HG03460 (cell line): Measurements from ENCODE around the gene CTAGE6.
"Not testable (repeated sequence)": the region's sequence is repeated elsewhere in the genome, so short reads cannot be mapped to it uniquely, and the experiment has no call there.

Source experiments
- ATAC-seq: cut with Tn5 transposase; IDR thresholded peaks from one replicate; pipeline ENCODE4 v1.9.1; 2021; ENCODE audit not compliant: unreplicated experiment

The CTAGE6 gene

GRCh38 chr7:143715543-143716193 lies 41.8 kb downstream of the CTAGE6 start:
- ATAC-seq: not testable (repeated sequence)

GRCh38 chr7:143714581-143715454 lies 42.7 kb downstream of the CTAGE6 start:
- not testable (repeated sequence) for ATAC-seq

GRCh38 chr7:143712381-143712780 lies 45.1 kb downstream of the CTAGE6 start:
- not testable (repeated sequence) for ATAC-seq

- ATAC-seq: not testable (repeated sequence)
Observed at GRCh38 chr7:143711727-143712324, 45.7 kb downstream of the CTAGE6 start.

- not testable (repeated sequence) for ATAC-seq
Observed at GRCh38 chr7:143709895-143710294, 47.6 kb downstream of the CTAGE6 start.
